ENCODE data around the gene GNAI1.

The GNAI1 gene

GRCh38 chr7:80159802-80160201 is 25.2 kb downstream of the GNAI1 start:
- no peak for DNase-seq (ENCODE audit: low spot score)

GRCh38 chr7:80161466-80161865 is 26.8 kb downstream of the GNAI1 start:
- no peak for DNase-seq (ENCODE audit: low spot score)

GRCh38 chr7:80165177-80165576 is 30.5 kb downstream of the GNAI1 start:
- DNase-seq (ENCODE audit: low spot score) = no peak

DNA sequence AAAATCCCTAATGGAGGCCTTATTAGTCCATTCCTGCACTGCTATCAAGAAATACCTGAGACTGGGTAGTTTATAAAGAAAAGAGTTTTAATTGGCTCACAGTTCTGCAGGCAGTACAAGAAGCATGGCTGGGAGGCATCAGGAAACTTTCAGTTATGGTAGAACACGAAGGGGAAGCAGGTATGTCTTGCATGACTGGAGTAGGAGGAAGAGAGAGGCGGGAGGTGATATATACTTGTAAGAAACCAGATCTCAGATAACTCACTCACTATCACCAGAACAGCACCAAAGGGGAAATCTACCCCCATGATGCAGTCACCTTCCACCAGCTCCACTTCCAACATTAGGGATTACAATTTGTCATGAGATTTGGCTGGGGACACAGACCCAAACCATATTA is 35.8 kb downstream of the GNAI1 start:
- no peak for DNase-seq (ENCODE audit: low spot score)

DNA sequence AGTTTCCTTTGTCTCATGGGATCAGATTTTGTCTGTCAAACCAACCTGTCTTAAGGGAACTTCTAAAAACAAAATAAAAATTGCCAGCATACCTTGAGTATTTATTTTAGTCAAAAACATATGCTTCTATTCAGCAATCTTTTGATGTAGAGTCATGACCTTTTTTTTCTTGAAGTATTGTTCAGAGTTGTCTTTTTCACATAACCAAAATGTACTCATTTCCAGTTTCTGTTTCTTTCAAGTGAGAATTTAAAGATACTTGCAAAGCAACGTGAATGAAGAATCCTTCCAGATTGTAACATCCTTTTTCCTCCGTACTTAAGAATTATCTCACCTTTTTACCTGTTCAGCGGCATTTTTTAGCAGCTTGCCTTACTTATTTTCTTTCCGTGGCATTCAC is 37.8 kb downstream of the GNAI1 start:
- DNase-seq (ENCODE audit: low spot score) = no peak

DNA sequence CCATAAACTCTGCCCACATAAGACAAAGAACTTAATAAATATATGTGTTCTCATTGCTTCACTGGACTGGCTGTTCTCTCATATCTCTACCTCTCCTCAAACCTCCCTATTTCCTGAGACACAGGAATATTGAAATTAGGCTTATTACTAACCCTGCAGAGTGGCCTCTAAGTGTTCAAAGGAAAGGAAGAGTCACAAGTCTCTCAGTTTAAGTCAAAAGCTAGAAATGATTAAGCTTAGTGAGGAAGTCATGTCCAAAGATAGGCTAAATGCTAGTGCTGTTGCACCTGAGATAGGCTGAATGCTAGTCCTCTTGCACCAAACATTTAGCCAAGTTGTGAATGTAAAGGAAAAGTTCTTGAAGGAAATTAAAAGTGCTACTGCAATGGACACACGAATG is 41.1 kb downstream of the GNAI1 start:
- DNase-seq (ENCODE audit: low spot score) = no peak

DNA sequence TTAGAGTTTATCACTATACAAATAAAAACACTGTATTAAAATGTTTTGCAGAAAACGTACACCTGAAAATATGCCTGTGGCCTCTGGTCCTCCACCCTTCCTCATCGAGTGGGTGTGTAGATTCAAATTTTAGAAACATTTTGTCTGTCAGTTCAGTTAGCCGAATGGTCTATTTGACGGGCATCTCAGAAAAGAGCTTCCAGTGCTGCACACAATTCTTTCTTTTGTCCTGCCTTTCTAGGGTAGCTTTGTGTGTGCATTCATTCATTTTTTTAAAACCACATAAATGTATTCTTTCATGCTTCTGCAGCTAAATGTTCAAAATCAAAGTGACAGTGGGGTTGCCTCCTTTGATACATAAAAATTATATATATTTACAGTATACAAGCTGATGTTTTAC is 46.8 kb downstream of the GNAI1 start:
- no peak for DNase-seq (ENCODE audit: low spot score)

GRCh38 chr7:80182630-80183276 is 48.1 kb downstream of the GNAI1 start:
- no peak for DNase-seq (ENCODE audit: low spot score)

DNA sequence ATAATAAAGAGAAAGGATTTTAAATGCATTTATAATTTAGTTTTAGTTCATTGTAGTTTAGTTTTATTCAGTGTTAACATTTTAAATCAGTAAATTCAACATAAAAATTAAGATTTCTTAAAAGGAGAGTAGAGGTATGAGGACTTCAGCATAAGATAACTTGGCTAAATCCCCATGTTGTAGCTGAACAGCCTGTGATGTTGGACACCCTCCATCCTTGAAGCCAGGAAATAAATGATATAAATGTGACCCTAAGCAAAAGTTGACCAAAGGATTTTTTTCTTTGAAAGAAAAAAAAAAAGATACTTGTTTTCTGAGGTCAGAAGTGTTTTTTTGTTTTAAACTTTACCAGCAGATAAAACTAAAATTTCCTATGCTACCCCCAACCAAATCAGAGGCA is 48.7 kb downstream of the GNAI1 start:
- DNase-seq (ENCODE audit: low spot score) = no peak

DNA sequence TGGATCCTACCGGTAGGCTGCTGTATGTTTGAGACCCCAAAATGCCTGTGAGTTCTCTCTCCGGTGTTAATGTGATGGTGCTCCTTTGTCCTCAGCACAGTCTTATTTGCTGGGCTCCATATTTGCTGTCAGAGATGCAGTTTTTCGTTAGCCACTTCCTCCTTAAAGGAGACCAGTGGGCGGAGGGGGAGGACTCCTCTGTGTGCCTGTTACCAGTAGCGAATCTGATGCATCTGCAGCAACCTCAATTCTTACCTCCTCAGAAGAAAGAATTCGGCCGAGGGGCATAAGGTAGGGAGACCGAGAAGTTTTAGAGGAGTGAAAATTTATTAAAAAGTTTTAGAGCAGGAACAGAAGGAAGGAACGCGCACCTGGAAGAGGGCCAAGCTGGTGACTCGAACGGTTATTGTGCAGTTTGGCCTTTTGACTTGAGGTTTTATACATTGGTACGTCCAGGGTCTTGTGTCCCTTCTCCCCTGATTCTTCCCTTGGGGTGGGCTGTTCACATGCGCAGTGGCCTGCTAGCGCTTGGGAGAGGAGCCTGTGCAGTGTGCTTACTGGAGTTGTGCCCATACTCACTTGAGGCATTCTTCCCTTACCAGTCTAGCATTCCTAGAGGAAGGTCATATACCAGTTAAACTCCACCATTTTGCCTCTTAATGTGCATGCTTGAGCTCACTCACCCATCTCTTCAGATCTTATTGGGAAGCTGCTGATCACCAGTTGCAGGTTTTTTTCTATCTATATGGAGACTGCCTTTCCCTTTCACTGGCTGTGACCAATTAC is 49.5 kb downstream of the GNAI1 start:
- no peak for DNase-seq (ENCODE audit: low spot score)

DNA sequence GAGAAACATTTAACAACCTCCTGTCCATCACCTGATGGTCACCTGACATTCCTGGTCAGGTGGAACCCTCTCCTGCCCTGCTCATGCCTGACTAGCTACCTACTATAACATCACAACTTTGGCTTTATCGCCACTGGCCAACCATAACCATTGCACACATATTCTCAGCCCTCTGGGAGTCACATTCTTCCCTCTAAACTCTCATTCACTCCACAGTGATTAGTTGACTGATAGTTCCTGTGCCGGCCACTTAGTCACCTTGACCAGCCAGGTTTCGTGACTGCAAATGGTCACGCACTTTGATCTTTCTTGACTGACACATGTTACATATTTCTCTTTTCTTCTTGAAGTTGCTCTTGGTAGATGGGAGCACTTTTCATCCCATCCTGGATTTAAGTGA is 50.1 kb downstream of the GNAI1 start:
- no peak for DNase-seq (ENCODE audit: low spot score)

GRCh38 chr7:80185571-80185970 is 50.9 kb downstream of the GNAI1 start:
- no peak for DNase-seq (ENCODE audit: low spot score)

DNA sequence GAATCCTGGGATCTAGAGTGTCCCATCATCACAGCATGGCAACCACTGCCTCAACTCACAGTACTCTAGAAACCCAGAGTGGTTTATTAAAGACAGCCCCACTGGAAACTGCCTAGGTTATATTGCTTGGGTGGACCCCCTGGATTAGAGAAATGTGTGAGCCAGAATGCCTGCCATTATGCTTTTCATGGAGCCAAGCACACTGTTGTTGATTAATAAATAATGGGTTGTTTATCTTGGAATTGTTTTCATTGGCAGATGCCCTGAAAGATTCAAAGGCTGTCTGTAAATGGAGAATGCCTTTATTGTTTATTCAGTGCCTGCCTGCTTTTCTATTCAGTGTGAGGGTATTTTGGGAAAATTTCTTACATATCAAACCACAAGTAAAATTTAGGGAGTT is 52.1 kb downstream of the GNAI1 start:
- DNase-seq (ENCODE audit: low spot score) = no peak

- no peak for DNase-seq (ENCODE audit: low spot score)
Measured at GRCh38 chr7:80187279-80187678, 52.6 kb downstream of the GNAI1 start.

DNA sequence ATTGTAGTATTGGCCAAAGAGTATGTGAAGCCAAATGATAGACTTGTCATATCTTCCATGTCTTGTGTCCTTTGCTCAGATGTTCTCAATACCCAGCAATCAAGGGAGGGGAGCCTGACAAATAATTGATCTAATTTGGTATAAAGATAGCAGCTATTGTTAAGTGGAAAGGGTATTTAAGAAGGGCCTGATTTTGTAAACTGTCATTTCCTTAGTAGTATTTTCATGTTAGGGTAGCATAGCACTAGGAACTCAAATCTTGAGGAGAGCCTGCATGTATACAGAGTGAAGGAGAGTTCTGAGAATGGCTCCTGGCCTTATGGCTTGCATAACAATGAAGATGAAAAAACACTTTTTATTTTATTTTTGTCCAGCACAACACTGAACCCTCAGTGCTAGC is 53.1 kb downstream of the GNAI1 start:
- no peak for DNase-seq (ENCODE audit: low spot score)

- no peak for DNase-seq (ENCODE audit: low spot score)
Measured at GRCh38 chr7:80189638-80190037, 55.0 kb downstream of the GNAI1 start.

- no peak for DNase-seq (ENCODE audit: low spot score)
Measured at GRCh38 chr7:80197627-80198026, 63.0 kb downstream of the GNAI1 start.

GRCh38 chr7:80199051-80199450 is 64.4 kb downstream of the GNAI1 start:
- DNase-seq (ENCODE audit: low spot score) = no peak

- DNase-seq (ENCODE audit: low spot score) = no peak
Measured at GRCh38 chr7:80204454-80204853, 69.8 kb downstream of the GNAI1 start.

DNA sequence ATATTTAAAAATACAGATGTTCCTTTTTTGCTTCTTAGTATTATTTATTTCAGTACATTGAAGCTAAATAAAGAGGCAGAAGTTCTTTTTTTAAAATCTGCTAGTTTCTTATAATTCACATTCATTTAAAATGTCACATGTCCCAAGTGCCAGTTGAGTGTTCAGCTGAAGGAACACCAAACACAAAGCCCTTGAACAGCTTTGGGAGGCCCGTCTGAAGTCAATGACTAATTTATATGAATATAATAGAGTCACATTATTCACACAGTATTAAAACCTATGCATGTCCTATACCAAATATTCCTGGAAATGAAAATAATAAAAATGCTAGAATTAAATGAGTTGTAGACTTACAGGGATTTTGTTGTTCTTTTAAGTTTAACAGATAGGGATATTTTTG is 70.3 kb downstream of the GNAI1 start:
- no peak for DNase-seq (ENCODE audit: low spot score)

DNA sequence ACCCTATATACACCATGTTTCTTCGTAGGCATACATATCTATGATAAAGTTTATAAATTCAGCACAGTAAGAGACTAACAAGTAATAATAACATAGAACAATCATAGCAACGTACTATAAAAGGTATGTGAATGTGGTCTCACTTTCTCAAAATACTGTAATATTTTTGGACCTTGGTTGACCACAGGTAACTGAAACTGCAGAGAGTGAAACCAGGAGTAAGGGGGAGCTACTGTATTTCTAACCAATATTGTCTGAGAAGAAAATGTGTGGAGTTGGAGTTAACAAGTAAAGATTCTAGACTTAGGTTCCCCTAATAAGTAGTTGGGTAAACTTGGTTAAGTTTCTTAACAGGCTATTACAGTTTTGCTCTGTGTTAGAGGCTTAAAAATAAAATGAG is 72.1 kb downstream of the GNAI1 start:
- DNase-seq (ENCODE audit: low spot score) = no peak

DNA sequence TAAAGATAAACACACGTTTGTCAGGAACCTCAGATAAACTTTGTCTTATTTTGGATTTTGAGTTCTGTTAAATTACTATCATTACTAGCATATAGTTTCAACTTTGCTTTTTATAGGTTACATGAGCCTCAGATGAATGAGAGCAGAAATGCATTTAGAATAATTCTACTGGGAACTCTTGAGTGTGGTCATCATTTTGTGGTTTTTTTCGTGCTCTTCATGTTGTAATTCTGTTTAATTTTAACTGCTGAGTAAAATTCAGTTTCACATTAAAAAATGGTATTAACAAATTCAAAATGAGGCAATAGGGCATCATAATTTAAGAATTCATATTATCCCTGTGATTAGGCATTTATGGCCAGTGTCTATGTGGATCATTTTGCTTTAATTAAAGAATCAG is 72.9 kb downstream of the GNAI1 start:
- DNase-seq (ENCODE audit: low spot score) = no peak

DNA sequence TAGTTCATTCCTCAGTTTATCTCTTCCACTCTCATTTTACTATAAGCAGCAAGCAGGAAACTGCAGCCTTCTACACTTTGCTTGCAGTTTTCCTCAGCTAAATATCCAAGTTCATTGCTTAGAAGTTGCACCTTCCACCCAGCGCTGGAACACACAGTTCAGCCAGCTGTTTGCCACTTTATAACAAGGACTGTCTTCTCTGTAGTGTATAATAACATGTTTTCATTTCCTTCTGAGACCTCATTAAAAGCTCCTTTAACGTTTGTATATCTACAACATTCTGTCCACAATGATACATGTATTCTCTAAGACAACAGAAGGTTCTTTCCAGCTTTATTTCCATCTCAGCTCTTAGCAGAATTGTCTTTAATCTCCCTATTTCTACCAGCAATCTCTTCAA is 74.1 kb downstream of the GNAI1 start:
- no peak for DNase-seq (ENCODE audit: low spot score)

DNA sequence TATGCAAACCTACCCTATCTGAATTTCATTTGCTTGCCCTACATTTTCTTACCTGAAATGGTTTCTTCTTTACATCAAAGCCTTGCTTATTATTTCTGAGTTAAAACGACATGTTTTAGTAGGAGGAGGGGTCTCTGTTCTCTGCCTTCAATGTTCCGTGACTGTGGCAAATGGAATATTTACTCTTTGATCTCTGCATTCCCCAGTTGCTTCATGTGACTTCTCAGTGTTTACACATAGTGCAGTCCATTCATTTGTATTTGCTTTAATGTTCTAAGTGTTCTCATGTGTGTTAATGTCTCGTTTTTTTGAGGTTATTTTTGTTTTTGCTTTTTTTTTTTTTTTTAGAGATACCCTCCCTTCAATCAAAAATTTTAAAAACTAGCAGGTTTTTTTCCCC is 75.8 kb downstream of the GNAI1 start:
- DNase-seq (ENCODE audit: low spot score) = no peak
